HG02588 (cell line): ENCODE data around the gene ARMS2.

Experiments used
- ATAC-seq: cut with Tn5 transposase; IDR thresholded peaks from one replicate; pipeline ENCODE4 v1.9.1; 2021; ENCODE audit warnings: mild to moderate bottlenecking, moderate library complexity; ENCODE audit not compliant: unreplicated experiment

The ARMS2 gene

DNA sequence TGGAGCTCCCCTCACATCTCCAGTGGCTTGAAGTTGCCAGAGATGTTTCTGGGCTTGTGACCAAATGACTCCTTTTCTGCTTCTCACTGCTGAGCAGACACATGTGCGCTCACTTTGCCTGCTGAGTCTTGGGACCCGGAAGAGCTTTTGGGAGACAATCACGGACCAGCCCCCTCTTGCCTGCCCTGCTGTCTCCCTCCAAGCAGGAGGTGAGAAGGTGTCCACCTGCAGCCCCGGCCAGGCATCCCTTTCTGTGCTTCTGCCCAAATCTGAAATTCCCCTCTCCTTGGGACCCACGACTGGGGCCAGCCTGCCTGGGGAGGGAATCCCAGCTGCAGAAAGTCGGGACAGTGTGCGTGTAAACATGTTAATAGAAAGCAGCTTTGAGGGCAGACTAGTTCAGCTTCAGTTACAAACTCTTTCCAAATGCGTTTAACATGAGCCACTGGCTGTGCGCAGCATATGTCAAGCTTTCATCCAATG, 38.6 kb downstream of the ARMS2 start:
- no peak for ATAC-seq

DNA sequence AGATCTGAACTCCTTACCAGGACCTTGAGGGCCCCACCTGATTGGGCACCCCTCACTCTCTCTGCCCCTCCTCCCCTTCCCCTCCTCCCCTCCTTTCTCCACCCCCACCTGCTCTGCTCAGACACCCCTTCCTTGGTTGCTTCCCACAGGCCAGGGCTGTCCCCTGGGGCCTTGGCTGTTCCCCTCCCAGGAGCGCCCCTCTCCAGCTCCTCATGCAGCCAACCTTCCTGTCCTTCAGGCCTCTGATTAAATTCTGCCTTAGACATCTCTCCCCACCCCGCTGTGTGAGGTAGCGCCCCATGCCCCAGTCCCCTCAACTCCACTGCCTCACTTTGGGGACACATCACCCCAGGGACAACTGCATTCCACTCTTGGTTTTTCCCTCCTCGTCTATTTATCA, 39.3 kb downstream of the ARMS2 start:
- no peak for ATAC-seq

DNA sequence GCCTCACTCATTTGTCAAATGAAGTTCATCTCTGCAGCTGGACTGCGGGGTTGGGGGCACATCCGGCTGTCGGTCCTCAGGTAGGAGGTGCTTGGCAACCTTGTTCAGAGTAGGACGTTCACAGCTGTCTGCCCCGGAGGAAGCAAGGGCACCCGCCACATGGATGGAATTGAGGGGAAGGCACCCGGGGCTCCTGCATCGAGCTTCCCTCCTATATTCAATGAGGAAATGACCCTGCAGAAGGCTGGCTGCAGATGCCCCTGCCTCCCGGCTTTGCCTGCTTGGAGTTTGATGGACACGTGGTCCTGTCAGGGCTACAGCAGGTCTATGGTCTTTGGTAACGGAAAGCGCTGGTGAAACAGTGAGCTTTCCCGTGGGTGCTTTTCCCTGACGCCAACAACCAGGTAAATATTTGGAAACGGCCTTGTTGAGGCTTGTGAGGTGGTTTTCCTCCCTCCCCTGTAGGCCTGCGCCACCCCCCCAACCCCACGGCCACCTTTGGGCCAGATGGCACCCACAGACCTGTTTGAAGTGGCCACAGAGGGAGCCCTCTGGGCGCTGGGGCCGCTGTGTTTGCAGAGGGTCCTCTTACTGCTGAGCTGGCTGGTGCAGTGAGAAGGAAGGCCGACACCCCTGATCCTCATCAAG, 39.8 kb downstream of the ARMS2 start:
- ATAC-seq: no peak

DNA sequence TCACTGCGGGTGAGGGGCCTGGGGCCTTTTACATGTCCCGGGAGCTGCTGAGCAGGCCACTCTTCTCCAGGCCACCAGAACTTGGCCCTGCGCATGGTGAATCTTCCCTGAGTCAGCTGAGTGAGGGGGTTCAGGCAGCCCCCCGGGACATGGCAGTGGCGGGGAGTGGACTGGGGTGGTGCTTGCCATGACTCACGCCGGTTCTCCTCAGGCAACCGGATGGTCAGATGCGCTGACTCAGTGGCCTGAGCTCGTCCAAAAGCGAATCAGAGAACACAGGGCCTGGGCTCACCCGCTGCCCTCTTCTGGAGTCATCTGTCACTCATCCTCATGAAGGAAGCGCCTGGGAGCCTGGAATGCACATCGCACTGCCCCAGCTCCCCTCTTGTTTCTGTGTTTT, 40.4 kb downstream of the ARMS2 start:
- ATAC-seq: no peak

DNA sequence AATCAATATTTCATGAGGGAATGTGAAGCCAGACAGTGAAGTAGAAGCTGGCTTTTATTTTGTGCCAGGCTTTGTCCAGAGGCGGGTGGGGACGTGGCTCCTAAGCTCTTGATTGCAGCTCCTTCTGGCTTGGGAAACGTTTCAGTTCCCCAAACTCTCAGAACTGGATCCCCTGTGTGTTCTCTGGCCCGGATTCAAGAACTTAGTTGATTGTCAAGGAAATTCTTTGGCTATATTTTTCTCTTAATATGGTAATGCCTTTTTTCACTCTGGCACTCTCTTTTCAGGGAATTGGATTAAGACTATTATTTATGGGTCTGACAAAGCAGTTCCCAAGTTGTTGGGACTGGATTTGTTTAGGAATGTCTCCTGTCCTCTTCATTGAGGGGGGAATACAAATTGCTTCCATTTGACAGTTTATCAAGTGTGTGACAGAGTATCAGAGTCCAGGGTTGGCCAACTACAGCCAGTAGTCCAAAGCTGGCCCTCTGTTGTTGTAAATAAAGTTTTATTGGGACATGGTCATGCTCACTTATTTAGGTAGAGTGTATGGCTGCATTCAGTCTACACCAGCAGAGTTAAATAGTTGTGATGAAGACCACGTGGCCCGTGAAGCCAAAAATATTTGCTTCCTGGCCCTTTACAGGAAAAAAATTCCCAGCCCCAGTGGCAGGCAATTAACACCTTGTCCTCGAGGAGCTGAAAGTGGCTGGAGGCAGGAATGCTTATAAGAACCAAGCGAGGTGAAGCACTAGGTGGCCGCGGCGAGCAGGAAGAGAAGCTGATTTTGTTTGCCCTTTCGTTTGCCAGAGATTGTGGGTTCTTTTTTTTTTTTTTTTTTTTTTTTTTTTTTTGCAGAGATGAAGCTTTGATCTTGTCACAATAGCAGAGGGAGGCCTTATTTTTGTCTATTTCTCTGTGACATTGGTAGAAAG, 41.2 kb downstream of the ARMS2 start:
- ATAC-seq: no peak

DNA sequence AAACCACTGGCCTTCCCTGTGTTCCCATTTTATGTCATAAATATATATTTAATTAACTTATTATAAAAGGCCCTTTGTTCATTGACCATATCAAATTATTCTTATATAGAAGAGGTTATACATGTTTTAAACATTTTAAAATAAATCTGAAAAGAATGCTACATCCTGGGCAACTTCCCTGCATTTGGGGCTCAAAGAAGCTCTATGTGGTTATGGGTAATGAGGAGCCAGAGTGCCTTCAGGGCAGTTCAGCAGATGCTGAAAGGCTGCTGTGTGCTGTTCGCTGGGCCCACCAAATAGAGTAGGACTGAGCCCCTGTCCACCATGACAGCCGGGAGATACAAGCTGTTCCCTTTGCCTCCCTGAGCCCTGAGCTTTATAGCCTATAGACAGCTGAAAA, 42.8 kb downstream of the ARMS2 start:
- no peak for ATAC-seq

DNA sequence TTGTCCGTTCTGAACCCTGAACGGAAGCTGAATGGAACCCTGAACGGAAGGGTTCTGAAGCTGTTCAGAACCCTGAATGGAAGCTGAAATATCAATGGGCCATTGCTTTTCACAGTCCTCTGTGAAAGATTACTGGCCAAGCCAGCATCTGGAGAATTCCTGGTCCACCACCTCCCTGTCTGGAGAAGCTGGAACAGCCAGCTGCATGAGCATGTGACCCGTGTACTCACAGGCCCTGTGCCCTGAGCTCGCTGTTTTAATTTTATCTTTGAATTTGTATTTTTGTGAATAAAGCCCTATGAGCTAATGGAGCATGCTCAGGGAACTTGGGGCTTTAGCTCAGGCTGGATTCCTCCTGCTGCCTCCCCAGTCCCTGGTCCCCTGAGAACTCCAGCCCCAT, 44.1 kb downstream of the ARMS2 start:
- no peak for ATAC-seq

DNA sequence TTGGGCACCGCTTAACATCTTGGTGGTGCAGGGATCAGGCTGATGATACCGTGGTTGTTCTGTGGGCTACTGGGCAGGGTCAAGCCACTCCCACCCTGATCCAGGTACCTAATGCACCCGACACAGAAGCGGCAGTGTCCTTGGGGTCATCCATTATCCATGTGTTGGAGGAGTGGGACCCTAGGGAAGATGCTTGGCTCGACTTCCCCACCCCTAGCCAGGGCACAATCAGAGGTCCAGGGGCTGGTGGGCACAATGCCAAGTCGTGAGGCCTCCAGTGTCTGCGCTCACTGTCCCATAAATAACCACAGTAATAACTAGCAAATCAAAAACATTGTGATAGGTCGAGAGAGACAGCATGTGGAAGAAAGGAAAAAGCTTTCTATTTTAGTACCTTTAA, 44.6 kb downstream of the ARMS2 start:
- no peak for ATAC-seq

DNA sequence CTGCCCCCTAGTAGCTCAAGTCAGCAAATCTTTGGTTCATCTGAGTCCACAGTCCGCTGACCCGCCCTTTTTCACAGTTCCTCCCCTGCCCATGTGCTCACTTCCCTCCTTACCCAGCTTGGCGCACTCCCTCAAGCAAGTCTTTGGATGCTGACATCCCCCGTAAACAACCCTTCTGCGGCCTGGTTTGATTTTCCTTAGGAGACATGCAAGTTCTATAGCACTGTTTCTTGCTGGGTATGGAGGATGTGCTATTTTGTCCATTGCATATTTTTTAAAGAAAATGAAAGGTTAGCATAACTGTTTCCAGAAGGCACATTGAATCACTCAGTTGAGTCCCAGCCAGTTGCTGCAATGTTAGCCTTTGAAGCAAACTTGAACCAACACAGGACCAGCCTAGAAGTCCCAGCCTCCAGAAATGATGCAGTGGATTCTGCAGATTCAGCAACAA, 45.1 kb downstream of the ARMS2 start:
- ATAC-seq: no peak

DNA sequence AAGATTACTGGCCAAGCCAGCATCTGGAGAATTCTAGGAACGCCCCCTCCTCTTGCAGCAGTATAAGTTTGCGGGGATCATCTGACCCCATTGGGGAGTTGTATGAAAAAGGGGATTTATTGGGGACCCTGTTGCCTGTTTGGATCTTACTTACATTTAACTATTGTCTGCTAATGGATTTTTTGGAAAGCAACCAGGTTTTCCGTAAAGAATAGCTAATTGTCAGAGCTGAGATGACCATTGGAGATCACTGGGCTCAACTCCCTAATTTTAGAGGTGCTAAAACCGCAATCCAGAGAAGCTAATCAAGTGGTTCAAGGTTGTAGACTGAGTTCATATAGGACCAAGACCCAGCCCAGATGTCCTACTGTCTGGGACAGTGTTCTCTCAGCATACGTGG, 45.7 kb downstream of the ARMS2 start:
- no peak for ATAC-seq

DNA sequence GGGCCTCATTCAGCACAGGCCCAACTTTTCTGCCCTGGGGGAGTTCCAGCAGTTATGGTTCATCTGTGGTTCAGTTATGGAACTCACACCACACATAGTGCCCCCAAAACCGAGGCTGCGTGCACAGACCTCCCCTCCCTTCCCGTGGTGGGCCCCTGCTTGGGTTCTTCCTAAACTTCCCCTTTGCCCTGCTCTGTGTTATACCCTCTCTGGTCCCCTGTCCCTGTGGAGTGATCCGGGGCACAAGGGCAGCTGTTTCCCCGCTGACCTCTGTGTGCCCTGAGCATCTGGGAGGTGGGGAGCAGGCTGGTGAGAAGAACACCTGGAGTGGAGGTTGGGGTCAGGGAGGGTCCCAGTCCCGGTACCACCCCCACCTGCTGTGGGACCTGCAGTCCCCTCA, 46.3 kb downstream of the ARMS2 start:
- ATAC-seq: no peak

DNA sequence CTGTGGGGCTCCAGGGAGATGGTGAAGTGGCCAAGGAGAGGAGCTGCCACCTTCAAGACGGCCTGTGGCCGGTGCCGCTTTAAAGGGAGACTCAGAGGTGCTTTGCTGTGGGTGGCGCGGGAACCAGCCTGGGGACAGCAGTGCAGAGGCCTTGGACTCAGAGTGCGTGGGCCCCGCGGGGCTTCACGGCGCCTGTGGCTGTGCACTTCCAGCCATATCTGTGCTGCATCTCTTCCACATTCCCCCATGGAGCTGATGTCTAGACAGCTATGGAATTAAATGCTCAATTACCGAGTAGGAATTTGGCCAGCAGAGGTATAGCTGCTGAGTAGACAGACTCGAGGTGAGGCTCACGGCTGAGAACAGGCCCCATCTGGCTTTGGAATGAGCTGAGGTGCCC, 48.6 kb downstream of the ARMS2 start:
- ATAC-seq: no peak

DNA sequence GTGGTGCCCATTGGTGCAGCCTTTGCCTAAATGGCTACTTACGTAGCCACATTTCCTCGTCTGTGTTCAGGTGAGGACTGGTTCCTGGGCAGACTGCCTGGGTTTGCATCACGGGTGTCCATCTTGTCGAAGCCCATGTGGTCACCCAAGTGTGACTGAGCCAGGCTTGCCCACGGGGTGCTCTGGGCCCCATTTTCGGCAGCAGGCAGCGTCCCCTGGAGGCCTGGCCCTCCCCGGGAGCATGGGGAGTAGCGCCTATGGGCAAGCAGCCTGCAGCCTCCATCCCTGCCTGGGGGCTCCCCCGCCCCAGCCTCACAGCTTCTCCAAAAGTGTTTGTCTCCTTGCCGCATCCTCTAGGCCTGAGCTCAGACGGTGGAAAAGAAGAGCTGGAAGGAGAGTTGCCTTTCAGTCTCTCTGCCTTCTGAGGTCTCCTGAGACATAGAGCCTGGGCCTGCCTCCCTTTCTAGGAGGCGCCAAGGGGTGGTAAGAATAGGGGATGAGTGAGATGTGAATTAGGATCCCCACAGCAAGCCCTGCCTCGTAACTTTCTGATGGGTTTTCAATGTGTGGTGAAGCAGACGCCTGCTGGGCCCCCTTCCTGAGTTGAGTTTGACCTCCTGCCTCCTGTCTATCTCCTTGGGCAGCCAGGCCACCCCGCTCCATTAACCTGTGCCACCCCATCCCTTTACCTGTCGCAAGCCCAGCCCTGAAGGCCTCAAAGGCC, 49.6 kb downstream of the ARMS2 start:
- no peak for ATAC-seq

DNA sequence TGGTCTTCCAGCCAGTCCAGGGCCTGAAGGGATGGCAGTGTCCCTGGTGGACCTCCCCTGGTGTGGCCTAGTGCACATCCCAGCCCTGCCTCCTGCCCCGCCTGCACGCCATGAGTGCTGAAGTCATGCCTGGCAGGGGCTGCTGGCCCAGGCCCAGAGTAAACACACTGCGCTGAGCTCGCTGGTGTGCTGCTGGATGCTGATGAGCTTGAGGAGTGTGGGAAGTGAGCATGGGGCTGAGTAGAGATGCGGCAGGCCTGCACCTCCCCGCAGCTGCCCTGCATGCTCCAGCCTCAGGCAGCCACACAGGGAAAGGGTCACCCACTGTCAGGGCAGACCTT, 50.1 kb downstream of the ARMS2 start:
- ATAC-seq: no peak

DNA sequence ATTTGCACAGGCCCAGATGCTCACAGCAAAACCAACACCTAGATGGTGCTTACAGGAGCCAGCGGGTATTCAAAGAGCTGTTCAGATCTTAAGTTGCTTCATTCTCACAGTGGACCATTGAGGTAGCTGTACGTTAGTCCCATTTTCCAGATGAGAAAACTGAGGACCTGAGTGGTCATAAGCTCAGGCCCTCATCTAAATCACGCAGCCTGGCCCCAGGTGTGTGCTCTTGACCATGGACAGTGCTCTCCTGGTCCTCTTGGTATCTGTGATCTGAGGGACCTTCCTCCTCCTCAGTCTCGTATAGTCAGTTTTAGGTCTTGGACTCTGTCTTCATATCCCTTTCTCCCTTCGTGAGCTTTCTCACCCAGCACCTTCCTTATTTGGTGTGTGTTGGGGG, 50.6 kb downstream of the ARMS2 start:
- ATAC-seq: no peak

DNA sequence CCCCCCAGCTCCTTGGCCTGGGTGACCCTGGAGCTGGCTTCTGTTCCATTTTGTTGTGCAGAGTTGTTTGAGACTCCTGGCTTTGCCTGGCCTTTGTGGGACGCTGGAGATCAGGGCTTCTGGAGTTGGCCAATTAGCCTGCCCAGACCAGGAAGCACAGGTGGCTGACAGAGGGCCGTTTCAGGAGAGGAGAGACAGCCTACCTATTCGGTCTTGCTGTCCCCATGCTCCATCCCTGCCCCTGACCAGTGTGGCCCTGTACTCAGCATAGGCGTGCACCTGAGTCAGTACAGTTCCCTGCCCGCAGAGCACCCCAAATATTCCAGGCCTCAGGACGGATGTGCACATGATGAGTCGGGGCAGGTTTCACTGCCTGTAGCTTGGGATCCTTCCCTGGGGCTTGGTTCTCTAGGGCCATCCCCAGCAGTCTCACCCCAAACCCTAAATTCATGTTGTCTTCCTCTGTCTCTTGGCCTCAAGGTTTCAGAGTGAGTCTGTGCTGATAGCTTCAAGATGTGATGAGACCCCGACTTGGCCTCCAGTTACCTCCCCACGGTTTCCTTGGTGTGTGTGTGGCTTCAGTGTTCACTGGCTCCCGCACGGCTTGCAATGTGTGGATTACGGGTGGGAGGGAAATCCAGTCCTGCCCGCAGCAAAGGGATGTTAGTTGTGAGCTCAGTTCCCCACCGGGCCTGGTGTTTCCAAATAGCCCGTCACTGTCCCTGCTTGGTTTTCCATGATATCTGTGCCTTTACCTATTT, 51.6 kb downstream of the ARMS2 start:
- no peak for ATAC-seq
